ENCODE data around the gene GALNT18.

GALNT18 gene

DNA sequence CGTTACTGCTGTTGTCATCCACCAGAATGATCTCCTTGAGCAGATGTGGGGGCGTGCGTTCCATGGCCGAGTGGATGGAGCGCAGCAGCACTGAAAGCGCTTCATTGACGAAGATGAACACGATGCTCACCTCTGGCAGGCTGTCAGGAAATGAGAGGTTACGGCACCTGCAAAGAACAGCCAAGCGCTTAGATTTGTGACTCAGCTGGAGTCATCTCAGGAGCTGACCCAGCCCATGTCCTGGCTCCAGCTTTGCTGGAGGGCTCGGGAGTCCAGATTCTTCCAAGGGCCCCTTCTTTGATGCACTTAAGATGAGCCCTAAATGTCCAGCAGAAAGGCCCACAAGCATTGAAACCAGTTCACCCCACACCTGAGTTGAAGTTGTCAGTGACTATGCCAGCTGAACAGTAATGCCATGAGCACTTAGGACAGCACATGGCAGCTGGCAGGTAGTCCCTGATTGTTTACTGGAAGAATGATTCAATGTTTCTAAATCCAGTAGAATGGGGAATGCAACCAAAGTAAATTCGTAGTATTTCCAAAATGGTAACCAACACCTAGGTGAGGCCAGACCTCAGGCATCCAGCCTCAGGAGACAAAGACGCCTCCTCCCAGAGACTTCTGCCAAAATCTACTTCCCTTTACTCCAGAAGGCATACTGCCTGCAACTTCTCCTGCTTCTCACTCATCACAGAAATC is 189.0 kb downstream of the GALNT18 start:
- Histone ChIP-seq H3K27me3 (ENCODE audit: insufficient read depth, poor library complexity, severe bottlenecking) (no peaks in the 10 kb centered on the region), H3K27ac (replicated peaks) (no peak overlapping the region)
- TF ChIP-seq SPI1 (IDR thresholded peaks at IDR 0.05; ENCODE audit: borderline replicate concordance, low read depth) (no peak), GABPA (IDR thresholded peaks at IDR 0.05; ENCODE audit: low read depth) (no peak), POLR2AphosphoS5 (IDR thresholded peaks at IDR 0.05; ENCODE audit: low read depth) (no peak), REST (IDR thresholded peaks at IDR 0.05; ENCODE audit: insufficient replicate concordance, low read depth) (no peak)
- TF ChIP-seq, protein P1, sequence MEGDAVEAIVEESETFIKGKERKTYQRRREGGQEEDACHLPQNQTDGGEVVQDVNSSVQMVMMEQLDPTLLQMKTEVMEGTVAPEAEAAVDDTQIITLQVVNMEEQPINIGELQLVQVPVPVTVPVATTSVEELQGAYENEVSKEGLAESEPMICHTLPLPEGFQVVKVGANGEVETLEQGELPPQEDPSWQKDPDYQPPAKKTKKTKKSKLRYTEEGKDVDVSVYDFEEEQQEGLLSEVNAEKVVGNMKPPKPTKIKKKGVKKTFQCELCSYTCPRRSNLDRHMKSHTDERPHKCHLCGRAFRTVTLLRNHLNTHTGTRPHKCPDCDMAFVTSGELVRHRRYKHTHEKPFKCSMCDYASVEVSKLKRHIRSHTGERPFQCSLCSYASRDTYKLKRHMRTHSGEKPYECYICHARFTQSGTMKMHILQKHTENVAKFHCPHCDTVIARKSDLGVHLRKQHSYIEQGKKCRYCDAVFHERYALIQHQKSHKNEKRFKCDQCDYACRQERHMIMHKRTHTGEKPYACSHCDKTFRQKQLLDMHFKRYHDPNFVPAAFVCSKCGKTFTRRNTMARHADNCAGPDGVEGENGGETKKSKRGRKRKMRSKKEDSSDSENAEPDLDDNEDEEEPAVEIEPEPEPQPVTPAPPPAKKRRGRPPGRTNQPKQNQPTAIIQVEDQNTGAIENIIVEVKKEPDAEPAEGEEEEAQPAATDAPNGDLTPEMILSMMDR (IDR thresholded peaks at IDR 0.05; ENCODE audit: insufficient read depth, low read length): no peak

GRCh38 chr11:11430431-11430830 is 191.4 kb downstream of the GALNT18 start:
- TF ChIP-seq, protein P1 (IDR thresholded peaks at IDR 0.05; ENCODE audit: insufficient read depth, low read length): no peak
- TF ChIP-seq GABPA (IDR thresholded peaks at IDR 0.05; ENCODE audit: low read depth) (no peak), REST (IDR thresholded peaks at IDR 0.05; ENCODE audit: insufficient replicate concordance, low read depth) (no peak), SPI1 (IDR thresholded peaks at IDR 0.05; ENCODE audit: borderline replicate concordance, low read depth) (no peak), POLR2AphosphoS5 (IDR thresholded peaks at IDR 0.05; ENCODE audit: low read depth) (no peak)
- Histone ChIP-seq H3K4me3 (replicated peaks; ENCODE audit: insufficient read depth, low read length) (no peak overlapping the region), H3K27ac (replicated peaks) (no peak overlapping the region), H3K27me3 (ENCODE audit: insufficient read depth, poor library complexity, severe bottlenecking) (no peaks in the 10 kb centered on the region)
- no peak for DNase-seq (ENCODE audit: low read depth in 1 of 2, low spot score in 1 of 2)

More for the DNA sequence above, 189.0 kb downstream of the GALNT18 start:
- DNase-seq (ENCODE audit: low read depth in 1 of 2, low spot score in 1 of 2): no peak
- H3K4me3 ChIP-seq (replicated peaks; ENCODE audit: insufficient read depth, low read length): no peak overlapping the region

DNA sequence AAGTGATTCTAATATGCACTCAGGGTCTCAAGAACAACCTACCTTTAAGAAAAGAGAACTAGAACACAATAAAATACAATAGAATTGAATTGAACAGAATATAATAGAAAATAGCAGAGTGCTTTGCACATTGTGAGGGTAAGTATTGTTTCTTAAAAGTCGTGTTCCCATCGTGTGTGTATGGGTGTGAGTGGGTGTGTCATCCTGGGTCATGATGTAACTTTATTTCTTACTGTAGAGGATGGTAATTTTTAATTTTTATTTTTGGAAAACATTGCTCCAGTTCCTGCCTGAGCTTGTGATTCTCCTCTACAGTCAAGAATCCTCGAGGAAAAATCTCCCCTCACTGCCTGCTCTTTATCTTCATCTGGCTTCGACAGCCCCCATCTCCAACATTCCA is 193.1 kb downstream of the GALNT18 start:
- TF ChIP-seq SPI1 (IDR thresholded peaks at IDR 0.05; ENCODE audit: borderline replicate concordance, low read depth): no peak
- Histone ChIP-seq H3K4me3 (replicated peaks; ENCODE audit: insufficient read depth, low read length) (no peak overlapping the region), H3K27me3 (ENCODE audit: insufficient read depth, poor library complexity, severe bottlenecking) (no peaks in the 10 kb centered on the region), H3K27ac (replicated peaks) (no peak overlapping the region)
- no peak for DNase-seq (ENCODE audit: low read depth in 1 of 2, low spot score in 1 of 2)

DNA sequence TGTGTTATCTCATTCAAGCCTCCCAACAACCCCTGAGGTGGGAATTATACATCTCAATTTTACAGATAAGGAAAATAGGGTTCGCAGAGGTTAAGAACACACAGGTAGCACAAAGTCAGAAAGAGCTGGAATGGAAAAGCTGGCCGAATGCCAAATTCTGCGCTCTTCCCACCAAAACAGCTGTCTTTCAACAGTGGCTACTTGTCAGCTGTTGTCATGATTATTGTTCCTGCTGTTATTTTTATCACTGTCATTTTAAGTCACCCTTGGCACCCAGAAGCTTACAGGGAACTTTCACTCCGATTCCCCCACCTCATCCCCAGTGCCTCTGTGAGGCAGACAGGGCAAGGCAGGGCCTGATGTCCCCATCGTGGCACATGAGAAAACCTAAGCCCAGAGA is 194.3 kb downstream of the GALNT18 start:
- Histone ChIP-seq H3K4me3 (replicated peaks; ENCODE audit: insufficient read depth, low read length) (no peak overlapping the region), H3K27me3 (ENCODE audit: insufficient read depth, poor library complexity, severe bottlenecking) (no peaks in the 10 kb centered on the region), H3K27ac (replicated peaks) (no peak overlapping the region)
- TF ChIP-seq, protein P1 (IDR thresholded peaks at IDR 0.05; ENCODE audit: insufficient read depth, low read length): no peak
- TF ChIP-seq GABPA (IDR thresholded peaks at IDR 0.05; ENCODE audit: low read depth) (no peak), SPI1 (IDR thresholded peaks at IDR 0.05; ENCODE audit: borderline replicate concordance, low read depth) (no peak), REST (IDR thresholded peaks at IDR 0.05; ENCODE audit: insufficient replicate concordance, low read depth) (no peak), POLR2AphosphoS5 (IDR thresholded peaks at IDR 0.05; ENCODE audit: low read depth) (no peak)
- DNase-seq (ENCODE audit: low read depth in 1 of 2, low spot score in 1 of 2): no peak
